Measurements from ENCODE around the gene C10orf90. TPM values are rescaled to one million over a fixed set of nuclear protein-coding genes. Genes with fewer than 3 reads are reported as not detected.

C10orf90 gene
- total RNA-seq, 1 donor from 2014 or later, result not detected

GRCh38 chr10:126465771-126466170 is 204.7 kb downstream of the C10orf90 start:
- no peak for DNase-seq (ENCODE audit: low read depth in 2 of 2)

DNA sequence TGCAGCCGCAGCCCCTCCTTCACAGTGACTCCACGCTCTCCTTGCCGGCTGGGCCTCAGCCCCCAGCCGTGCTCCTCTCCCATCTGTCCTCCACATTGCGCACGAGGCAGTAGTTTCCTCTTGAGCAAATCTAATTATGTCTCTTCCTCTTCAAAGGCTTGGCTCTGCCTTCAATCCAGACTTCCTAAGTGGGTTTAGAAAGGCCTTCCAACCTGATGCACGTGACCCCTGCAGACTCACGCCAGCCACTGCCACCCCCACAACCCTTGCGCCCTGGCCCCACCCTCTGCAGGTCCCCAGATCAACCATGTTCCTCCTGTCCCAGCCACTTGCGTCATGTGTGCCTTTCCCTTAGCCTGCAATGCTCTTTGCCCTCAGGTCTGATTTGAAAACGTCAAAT is 207.2 kb downstream of the C10orf90 start:
- DNase-seq (ENCODE audit: low read depth in 2 of 2), result no peak

GRCh38 chr10:126461289-126461940 is 209.1 kb downstream of the C10orf90 start:
- DNase-seq (ENCODE audit: low read depth in 2 of 2), result no peak

DNA sequence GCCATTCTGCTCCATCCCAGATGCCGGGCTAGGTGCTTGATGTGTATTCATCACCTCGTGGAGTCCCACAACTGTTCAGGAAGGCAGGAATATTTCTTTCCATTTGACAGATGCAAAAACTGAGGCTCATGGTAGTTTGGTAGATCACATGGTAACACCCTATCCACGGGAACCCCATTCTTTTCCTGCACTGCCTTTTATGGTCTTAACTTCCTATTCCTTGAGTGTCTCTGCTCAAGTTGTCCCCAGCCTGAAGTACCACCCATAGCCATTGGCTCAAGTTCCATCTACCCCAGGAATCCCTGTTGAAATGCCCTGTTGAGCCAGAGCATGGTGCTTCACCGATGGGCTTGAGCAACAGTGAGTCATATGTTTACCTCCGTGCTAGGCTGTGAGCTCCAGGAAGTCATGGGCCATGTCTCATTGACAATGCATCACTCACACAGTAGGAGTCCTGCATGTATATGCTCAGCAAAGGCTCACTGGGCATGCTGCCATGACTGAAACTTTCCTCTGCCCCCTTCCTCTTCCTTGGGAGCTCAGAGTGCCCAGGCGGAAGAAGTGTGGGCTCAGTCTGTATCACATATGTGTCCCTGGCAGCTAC is 210.5 kb downstream of the C10orf90 start:
- peak in 1 of 2 donors; percentile 1 for DNase-seq (ENCODE audit: low read depth in 2 of 2)

GRCh38 chr10:126459032-126459831 is 211.3 kb downstream of the C10orf90 start:
- no peak for DNase-seq (ENCODE audit: low read depth in 2 of 2)

DNA sequence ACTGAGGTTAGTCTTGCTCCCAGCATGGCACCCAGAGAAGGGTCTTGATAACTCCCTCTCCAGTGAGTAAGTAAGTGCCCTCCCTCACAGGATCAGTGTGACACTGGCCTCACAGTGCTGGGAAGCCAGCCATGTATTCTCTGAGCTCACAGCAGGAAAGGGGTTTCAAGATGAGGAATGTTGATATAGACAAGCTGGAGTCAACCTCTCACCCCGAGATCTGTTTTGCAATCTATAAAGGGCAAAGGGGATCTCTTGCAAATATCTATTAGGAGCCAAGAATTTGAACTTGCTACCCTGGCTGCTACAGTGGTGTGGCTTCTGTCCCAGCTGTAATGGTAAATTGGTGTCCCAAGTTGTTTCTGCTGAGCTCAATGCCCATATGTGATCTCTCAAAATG is 212.0 kb downstream of the C10orf90 start:
- no peak for DNase-seq (ENCODE audit: low read depth in 2 of 2)

GRCh38 chr10:126456632-126457031 is 213.9 kb downstream of the C10orf90 start:
- no peak for DNase-seq (ENCODE audit: low read depth in 2 of 2)

GRCh38 chr10:126455766-126456405 is 214.6 kb downstream of the C10orf90 start:
- DNase-seq (ENCODE audit: low read depth in 2 of 2), result no peak

DNA sequence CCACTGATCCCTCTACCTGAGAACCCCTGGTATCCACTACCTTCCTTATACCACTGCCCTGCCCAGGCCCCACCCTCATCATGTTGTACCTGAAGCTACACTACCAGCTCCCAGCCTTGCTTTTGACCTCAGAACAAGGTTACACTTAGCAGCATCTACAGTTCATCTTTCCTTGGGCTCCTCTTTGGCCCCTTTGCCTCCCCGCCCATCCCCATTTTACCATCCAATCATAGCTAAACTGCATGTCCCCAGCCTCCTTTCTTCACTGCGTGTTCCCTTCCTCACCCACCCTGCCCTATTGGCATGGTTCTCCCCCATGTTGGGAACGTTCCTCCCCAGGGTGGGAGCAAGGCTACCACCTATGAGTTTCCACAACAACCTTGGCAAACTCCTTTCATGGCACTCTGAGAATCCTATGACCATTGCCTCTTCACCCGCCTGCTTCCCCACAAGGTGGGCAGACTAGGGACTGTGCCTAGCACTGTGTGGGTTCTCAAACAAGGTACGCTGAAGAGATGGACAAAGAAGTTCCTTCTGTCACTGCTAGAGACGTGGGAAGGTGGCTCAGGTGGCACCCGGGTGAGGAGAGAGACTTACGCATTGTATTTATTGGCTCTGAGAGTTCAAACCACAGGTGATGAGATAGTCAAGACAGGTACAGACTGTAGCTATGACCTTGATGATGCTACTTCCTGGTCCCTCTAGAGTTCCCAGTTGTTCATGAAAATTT is 215.3 kb downstream of the C10orf90 start:
- no peak for DNase-seq (ENCODE audit: low read depth in 2 of 2)

DNA sequence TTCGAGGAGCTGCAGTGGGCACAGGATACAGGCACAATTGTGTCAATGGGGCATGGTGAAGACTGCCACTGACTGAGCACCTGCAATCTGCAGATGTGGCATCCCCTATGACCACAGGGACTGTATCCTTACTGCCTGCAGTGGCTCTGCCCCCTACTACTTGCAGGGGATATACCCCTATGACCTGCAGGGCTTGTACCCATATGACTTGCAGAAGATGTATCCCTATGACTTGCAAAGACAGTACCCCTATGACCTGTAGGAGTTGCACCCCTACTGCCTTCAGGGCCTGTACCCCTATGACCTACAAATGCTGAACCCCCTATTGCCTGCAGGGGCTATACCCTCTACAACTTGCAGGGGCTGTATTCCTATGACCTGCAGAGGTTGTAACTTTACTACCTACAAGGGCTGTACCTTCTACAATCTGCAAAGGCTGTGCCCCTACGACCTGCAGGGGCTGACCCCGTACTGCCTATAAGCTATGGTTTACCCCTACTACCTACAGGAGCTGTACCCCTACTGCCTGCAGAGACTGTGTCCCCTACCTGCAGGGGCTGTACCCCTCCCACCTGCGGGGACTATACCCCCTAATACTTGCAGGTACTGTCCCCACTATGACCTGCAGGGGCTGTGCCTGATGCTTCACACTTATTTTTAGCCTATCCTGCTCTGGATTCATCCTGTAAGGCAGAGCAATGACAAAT is 216.3 kb downstream of the C10orf90 start:
- no peak for DNase-seq (ENCODE audit: low read depth in 2 of 2)

- no peak for DNase-seq (ENCODE audit: low read depth in 2 of 2)
Measured at GRCh38 chr10:126452245-126452644, 218.2 kb downstream of the C10orf90 start.

- no peak for DNase-seq (ENCODE audit: low read depth in 2 of 2)
Measured at GRCh38 chr10:126448091-126448490, 222.4 kb downstream of the C10orf90 start.

DNA sequence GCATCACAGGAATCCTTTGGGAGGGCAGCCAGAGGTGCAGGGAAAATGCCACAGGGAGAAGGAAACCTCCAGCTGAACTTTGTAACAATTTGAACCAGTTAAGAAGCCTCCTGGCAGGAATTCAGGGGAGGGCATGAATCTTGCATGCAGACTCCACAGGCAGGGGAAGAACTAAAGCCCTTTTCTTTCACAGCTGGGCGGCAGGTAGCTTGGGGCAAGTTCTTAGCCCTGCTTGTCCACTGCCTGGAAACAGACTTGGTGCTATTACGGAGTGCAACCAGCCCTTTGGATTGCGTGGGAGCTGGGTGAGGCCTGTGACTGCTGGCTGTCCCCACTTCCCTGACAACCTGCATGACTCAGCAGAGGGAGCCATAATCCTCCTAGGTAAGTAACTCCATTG is 230.6 kb downstream of the C10orf90 start:
- no peak for DNase-seq (ENCODE audit: low read depth in 2 of 2)

- DNase-seq (ENCODE audit: low read depth in 2 of 2), result no peak
Measured at GRCh38 chr10:126438407-126438783, 232.1 kb downstream of the C10orf90 start.

- no peak for DNase-seq (ENCODE audit: low read depth in 2 of 2)
Measured at GRCh38 chr10:126437635-126438406, 232.7 kb downstream of the C10orf90 start.

GRCh38 chr10:126434235-126434634 is 236.3 kb downstream of the C10orf90 start:
- DNase-seq (ENCODE audit: low read depth in 2 of 2), result no peak

GRCh38 chr10:126433351-126433750 is 237.1 kb downstream of the C10orf90 start:
- no peak for DNase-seq (ENCODE audit: low read depth in 2 of 2)

DNA sequence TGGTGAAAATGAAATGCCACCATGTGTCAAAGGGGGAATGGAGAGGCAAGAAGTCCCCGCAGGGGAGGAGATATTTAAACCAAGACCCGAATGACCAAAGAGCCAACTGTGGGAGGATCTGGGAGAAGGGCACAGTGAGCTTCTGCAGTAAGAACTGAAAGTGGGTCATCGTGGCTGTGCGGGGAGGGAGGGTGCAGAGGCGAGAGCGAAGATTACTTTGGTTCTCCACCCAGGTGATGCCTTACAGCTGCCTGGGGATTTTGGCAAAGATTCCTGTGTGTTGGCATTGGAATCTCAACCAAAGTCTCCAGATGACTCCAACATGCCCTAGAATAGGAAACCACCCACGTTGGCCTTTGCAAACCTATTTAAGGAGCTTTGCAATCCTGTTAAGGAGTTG is 238.0 kb downstream of the C10orf90 start:
- DNase-seq (ENCODE audit: low read depth in 2 of 2), result no peak

GRCh38 chr10:126431816-126432215 is 238.7 kb downstream of the C10orf90 start:
- no peak for DNase-seq (ENCODE audit: low read depth in 2 of 2)

- no peak for DNase-seq (ENCODE audit: low read depth in 2 of 2)
Measured at GRCh38 chr10:126430512-126430911, 240.0 kb downstream of the C10orf90 start.

Measured in dermis microvascular lymphatic vessel endothelial cell (primary cell).